Astrocyte of the spinal cord (primary cell): ENCODE measurements around the gene PPP1R15A.

Experiments used
- DNase-seq: peaks from one replicate; pipeline ENCODE4 v3.0.0; 2011; ENCODE audit warnings: low read depth, low spot score
- H3K4me3 ChIP-seq: 2 replicates; pipeline ENCODE4 v1.5.1; 2011; ENCODE audit warnings: low read depth, mild to moderate bottlenecking, low read length, moderate library complexity
- CTCF ChIP-seq: IDR thresholded peaks from 2 replicates; pipeline ENCODE4 v1.5.1; 2012; ENCODE audit warnings: low read depth, mild to moderate bottlenecking, low read length, inconsistent platforms
- in situ Hi-C: cut with HindIII; loops from 2 replicates; pipeline ENCODE4 v1.10.0; 2017; ENCODE audit warnings: low sequenced_read_pairs

PPP1R15A gene

DNA sequence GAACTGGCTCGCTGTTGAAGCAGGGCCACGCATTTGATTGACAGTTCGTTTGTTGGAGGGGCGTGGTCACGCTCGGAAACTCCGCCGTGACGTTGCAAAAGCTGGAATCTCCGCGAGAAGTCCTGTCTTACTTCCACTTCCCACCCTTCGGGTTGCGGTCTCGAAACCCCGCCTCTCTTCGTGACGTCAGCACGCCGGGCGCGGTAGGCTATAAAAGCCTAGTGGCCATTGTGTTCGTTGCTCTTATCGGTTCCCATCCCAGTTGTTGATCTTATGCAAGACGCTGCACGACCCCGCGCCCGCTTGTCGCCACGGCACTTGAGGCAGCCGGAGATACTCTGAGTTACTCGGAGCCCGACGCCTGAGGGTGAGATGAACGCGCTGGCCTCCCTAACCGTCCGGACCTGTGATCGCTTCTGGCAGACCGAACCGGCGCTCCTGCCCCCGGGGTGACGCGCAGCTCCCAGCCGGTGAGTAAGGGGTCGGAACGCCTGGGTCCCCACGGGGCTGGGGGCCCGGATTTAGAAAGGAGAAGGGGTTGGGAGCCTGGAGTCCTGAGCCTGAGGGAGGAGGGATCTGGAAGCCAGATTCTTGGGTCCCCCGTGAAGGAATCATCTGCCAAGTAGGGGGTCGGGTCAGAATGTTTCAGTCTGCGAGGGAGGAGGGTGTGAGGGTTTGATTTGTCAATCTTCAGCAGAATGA, at the start of gene PPP1R15A:
Gene PPP1R15A, plus strand, starts transcription at position 240 of the 702 bp plus-strand sequence. CDS start 813 bp downstream, outside the sequence.
- peak; percentile 97 for DNase-seq
- H3K4me3 ChIP-seq: peak within 1 kb of the TSS; percentile 100
- TF ChIP-seq CTCF: no peak
- in situ Hi-C loops: no loop called here

- H3K4me3 ChIP-seq: no peak overlapping the region
- in situ Hi-C loops: no loop called here
- no peak for DNase-seq
- TF ChIP-seq CTCF: no peak
Measured at GRCh38 chr19:48822514-48822913, 49.7 kb upstream of the PPP1R15A start.

DNA sequence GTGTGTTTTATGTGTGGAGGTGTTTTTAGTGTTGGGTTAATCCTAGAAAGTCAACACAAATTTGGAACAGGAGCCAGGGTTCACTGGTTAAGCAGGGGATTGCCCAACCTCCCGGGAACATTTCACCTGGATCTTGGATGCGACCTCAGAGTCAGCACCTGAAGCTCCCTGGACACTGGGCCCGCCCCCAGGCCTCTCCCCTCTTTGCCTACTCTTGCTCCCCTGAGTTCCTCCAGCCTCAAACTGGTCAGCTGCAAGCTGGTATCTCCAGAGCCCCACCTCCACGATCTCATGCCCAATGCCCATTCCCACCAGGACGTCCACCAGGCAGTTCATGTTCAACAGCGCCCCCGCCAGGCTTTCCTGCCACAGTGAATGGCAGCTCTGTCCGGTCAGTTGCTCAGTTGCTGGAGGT, 45.6 kb upstream of the PPP1R15A start:
- DNase-seq: no peak
- in situ Hi-C loops: no loop called here
- no peak overlapping the region for H3K4me3 ChIP-seq
- TF ChIP-seq CTCF: peak; percentile 5

GRCh38 chr19:48830088-48830487, 42.1 kb upstream of the PPP1R15A start:
- no peak for TF ChIP-seq CTCF
- no peak overlapping the region for H3K4me3 ChIP-seq
- no peak for DNase-seq
- in situ Hi-C loops: no loop called here

GRCh38 chr19:48830965-48831364, 41.3 kb upstream of the PPP1R15A start:
- no peak overlapping the region for H3K4me3 ChIP-seq
- no peak for DNase-seq
- in situ Hi-C loops: no loop called here
- TF ChIP-seq CTCF: no peak

DNA sequence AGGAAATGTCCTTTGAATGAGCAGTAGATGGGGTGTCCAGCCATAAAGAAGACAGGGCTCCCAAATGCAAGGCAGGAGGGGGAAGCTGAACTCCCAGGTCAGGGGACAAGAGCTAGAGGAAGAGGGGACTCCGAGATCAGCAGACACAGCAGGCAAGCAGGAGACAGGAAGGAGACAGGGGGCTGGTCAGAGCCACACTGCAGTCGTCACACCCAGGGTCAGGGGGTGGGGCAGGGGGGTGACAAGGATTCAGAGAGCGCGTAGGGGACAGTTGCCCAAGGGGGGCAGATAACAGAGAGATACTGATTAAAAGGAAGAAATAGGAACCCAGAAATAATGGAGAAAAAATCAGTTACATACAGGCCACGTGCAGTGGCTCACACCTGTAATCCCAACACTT, 39.2 kb upstream of the PPP1R15A start:
- TF ChIP-seq CTCF: no peak
- in situ Hi-C loops: no loop called here
- no peak for DNase-seq
- H3K4me3 ChIP-seq: no peak overlapping the region
